ENCODE measurements around the gene KIRREL3.

KIRREL3 gene

GRCh38 chr11:126437731-126438130 is 562.8 kb downstream of the KIRREL3 start:
- no peak for DNase-seq (ENCODE audit: low spot score)

- DNase-seq (ENCODE audit: low spot score): no peak
Observed at GRCh38 chr11:126436209-126436755, 564.3 kb downstream of the KIRREL3 start.

GRCh38 chr11:126434950-126435335 is 565.6 kb downstream of the KIRREL3 start:
- DNase-seq (ENCODE audit: low spot score): no peak

GRCh38 chr11:126433989-126434949 is 566.3 kb downstream of the KIRREL3 start:
- no peak for DNase-seq (ENCODE audit: low spot score)

GRCh38 chr11:126433244-126433846 is 567.2 kb downstream of the KIRREL3 start:
- no peak for DNase-seq (ENCODE audit: low spot score)

- no peak for DNase-seq (ENCODE audit: low spot score)
Observed at GRCh38 chr11:126432525-126432924, 568.0 kb downstream of the KIRREL3 start.

GRCh38 chr11:126432065-126432461 is 568.5 kb downstream of the KIRREL3 start:
- no peak for DNase-seq (ENCODE audit: low spot score)

GRCh38 chr11:126431401-126432064 is 569.0 kb downstream of the KIRREL3 start:
- no peak for DNase-seq (ENCODE audit: low spot score)

- DNase-seq (ENCODE audit: low spot score): no peak
Observed at GRCh38 chr11:126430581-126431335, 569.8 kb downstream of the KIRREL3 start.

GRCh38 chr11:126426820-126427749 is 573.5 kb downstream of the KIRREL3 start:
- no peak for DNase-seq (ENCODE audit: low spot score)

- DNase-seq (ENCODE audit: low spot score): no peak
Observed at GRCh38 chr11:126426106-126426505, 574.5 kb downstream of the KIRREL3 start.

- DNase-seq (ENCODE audit: low spot score): no peak
Observed at GRCh38 chr11:126424471-126425039, 576.0 kb downstream of the KIRREL3 start.

- DNase-seq (ENCODE audit: low spot score): no peak
Observed at GRCh38 chr11:126423743-126424142, 576.8 kb downstream of the KIRREL3 start.

- no peak for DNase-seq (ENCODE audit: low spot score)
Observed at GRCh38 chr11:126423154-126423553, 577.4 kb downstream of the KIRREL3 start.

- DNase-seq (ENCODE audit: low spot score): no peak
Observed at GRCh38 chr11:126422446-126422845, 578.1 kb downstream of the KIRREL3 start.

GRCh38 chr11:126421271-126421671 is 579.3 kb downstream of the KIRREL3 start:
- no peak for DNase-seq (ENCODE audit: low spot score)

- no peak for DNase-seq (ENCODE audit: low spot score)
Observed at GRCh38 chr11:126420698-126421256, 579.8 kb downstream of the KIRREL3 start.

- DNase-seq (ENCODE audit: low spot score): no peak
Observed at GRCh38 chr11:126419801-126420697, 580.5 kb downstream of the KIRREL3 start.

- no peak for DNase-seq (ENCODE audit: low spot score)
Observed at GRCh38 chr11:126418887-126419286, 581.7 kb downstream of the KIRREL3 start.

All from CD4-positive, alpha-beta T cell treated with Interleukin-2 at 100 ng/mL for 4 hours (primary cell).